Smooth muscle cell (in vitro differentiated cells): ENCODE data around the gene MSMB. TPM values are rescaled to one million over a fixed set of nuclear protein-coding genes. Genes with fewer than 3 reads are reported as not detected.
A peak's percentile ranks its signal among the peaks of the same experiment; 100 is the strongest.
"Not testable (repeated sequence)": the region's sequence is repeated elsewhere in the genome, so short reads cannot be mapped to it uniquely, and the experiment has no call there.

ENCODE experiments used
- DNase-seq: peaks from one replicate; lab custom pipeline; 2025; ENCODE audit not compliant: unreplicated experiment; lab: John Stamatoyannopoulos, UW
- H2AFZ ChIP-seq: fragments of 200-600 bp; sonication (generic); 2 replicates; pipeline ENCODE4 v1.6.0; 2016; ENCODE audit warnings: antibody characterized with exemption, low read depth, mild to moderate bottlenecking
- H3F3A ChIP-seq: fragments of 200-600 bp; sonication (generic); 2 replicates; pipeline ENCODE4 v1.6.0; 2017; ENCODE audit warnings: antibody characterized with exemption, low read depth
- H3K27ac ChIP-seq: fragments of 200-600 bp; sonication (generic); 2 replicates; pipeline ENCODE4 v1.5.1; 2016; ENCODE audit warnings: low read depth, mild to moderate bottlenecking
- H3K27me3 ChIP-seq: fragments of 200-600 bp; sonication (generic); 2 replicates; pipeline ENCODE4 v1.6.1; 2016; ENCODE audit warnings: low read depth, mild to moderate bottlenecking
- H3K36me3 ChIP-seq: fragments of 200-600 bp; sonication (generic); 2 replicates; pipeline ENCODE4 v1.5.1; 2016; ENCODE audit warnings: low read depth
- H3K4me1 ChIP-seq: fragments of 200-600 bp; sonication (generic); 2 replicates; pipeline ENCODE4 v1.5.1; 2016; ENCODE audit warnings: low read depth
- H3K4me2 ChIP-seq: fragments of 200-600 bp; sonication (generic); 2 replicates; pipeline ENCODE4 v1.6.0; 2016; ENCODE audit warnings: mild to moderate bottlenecking
- H3K4me3 ChIP-seq: fragments of 200-600 bp; sonication (generic); 2 replicates; pipeline ENCODE4 v1.5.1; 2016; ENCODE audit warnings: mild to moderate bottlenecking
- H3K79me2 ChIP-seq: fragments of 200-600 bp; sonication (generic); 2 replicates; pipeline ENCODE4 v1.6.0; 2016; ENCODE audit warnings: low read depth, mild to moderate bottlenecking
- H3K9ac ChIP-seq: fragments of 200-600 bp; sonication (generic); 2 replicates; pipeline ENCODE4 v1.6.0; 2016; ENCODE audit warnings: low read depth
- H3K9me3 ChIP-seq: fragments of 200-600 bp; sonication (generic); replicated peaks from 2 replicates; pipeline ENCODE4 v1.5.1; 2016; ENCODE audit warnings: low read depth
- H4K20me1 ChIP-seq: fragments of 200-600 bp; sonication (generic); 2 replicates; pipeline ENCODE4 v1.6.0; 2016; ENCODE audit warnings: low read depth
- CTCF ChIP-seq: fragments of 200-600 bp; sonication (generic); IDR thresholded peaks from 2 replicates; pipeline ENCODE4 v1.5.1; 2017; ENCODE audit warnings: borderline replicate concordance, mild to moderate bottlenecking, antibody characterized with exemption; ENCODE audit not compliant: insufficient read depth, poor library complexity, severe bottlenecking
- WGBS: methylation state at CpG from one replicate; pipeline ENCODE4 v1.1.7; 2016; ENCODE audit warnings: low lambda C conversion rate; 5-methylcytosine and 5-hydroxymethylcytosine counted together
- polyA plus RNA-seq: library from polyadenylated mRNA; unstranded; fragments of >200 nt; fragmentation: Nextera tagmentation; extraction: Ambion mirVana; gene quantifications from 2 replicates; pipeline ENCODE4 v1.2.1, GENCODE V29; 2016
- total RNA-seq: library from RNA; depleted of rRNA; stranded (reverse); fragments of >200 nt; gene quantifications from 2 replicates; pipeline ENCODE4 v1.2.3, GENCODE V29; 2014

Gene MSMB
- total and polyA plus RNA-seq, 2 experiments from 2014 or later = 0.50 TPM; not detected in 1

DNA sequence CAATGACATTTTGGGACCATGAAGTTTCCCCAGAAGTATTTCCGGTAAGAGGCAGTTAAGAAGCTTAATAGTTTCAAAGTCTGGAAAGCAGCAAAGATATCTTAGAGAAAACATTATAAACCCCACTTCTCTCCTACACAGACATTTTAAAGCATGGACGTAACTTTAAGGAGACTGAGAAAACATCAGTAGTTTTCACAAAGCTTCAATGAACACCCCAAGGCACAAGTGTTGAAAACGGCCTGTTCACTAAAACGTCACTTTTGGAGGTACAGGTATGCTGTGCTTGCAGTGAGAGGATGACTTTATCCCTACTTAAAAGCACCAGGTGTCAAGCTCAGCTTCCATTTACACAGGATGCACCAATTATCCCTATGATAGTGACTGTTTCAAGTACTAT, 40.7 kb downstream of the MSMB start:
- no peak overlapping the region for H3K4me3 ChIP-seq
- no peak overlapping the region for H3K9ac ChIP-seq
- H2AFZ ChIP-seq = no peak overlapping the region
- no peaks in the 10 kb centered on the region for H3K27me3 ChIP-seq
- no peaks in the 10 kb centered on the region for H3K9me3 ChIP-seq
- H3K4me2 ChIP-seq = no peak overlapping the region
- TF ChIP-seq CTCF = no peak
- peaks cover 18% of the 10 kb centered on the region for H3K36me3 ChIP-seq
- no peaks in the 10 kb centered on the region for H3K4me1 ChIP-seq
- H3K79me2 ChIP-seq = peaks cover 8% of the 10 kb centered on the region
- H4K20me1 ChIP-seq = peaks cover 45% of the 10 kb centered on the region
- DNase-seq = no peak
- H3F3A ChIP-seq = peaks cover 37% of the 10 kb centered on the region
- WGBS = 77% methylated on average over 4 of the region's 4 CpGs
- peak overlapping the region; percentile 67 for H3K27ac ChIP-seq

DNA sequence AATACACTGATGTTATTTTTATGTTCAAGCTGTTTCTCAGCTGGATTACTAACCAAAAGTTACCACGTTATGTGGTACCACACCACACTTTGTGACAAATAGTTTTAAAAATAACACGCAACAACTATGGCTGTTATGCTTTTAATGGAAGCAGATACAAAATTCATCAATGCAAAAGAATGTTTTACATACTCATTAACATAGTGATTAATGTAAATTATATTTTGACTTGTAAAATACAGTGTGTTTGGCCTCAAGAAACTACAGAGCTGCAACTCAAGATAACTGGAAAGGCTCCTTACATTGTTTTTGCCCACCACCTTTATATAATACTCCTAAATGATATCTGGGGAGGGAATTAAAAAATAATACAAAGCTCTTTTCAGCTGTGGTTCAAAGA, 41.1 kb downstream of the MSMB start:
- Histone ChIP-seq H3K9ac (no peak overlapping the region), H3K27ac (peak overlapping the region; percentile 67), H3K4me2 (no peak overlapping the region), H3K4me1 (no peaks in the 10 kb centered on the region), H2AFZ (no peak overlapping the region), H3K4me3 (no peak overlapping the region), H3K27me3 (no peaks in the 10 kb centered on the region), H3K36me3 (peaks cover 15% of the 10 kb centered on the region), H3K79me2 (peaks cover 8% of the 10 kb centered on the region), H3F3A (peaks cover 37% of the 10 kb centered on the region), H3K9me3 (no peaks in the 10 kb centered on the region), H4K20me1 (peaks cover 41% of the 10 kb centered on the region)
- DNase-seq = no peak
- WGBS = 95% methylated on average over 2 of the region's 2 CpGs
- no peak for TF ChIP-seq CTCF

- 91% methylated on average over 9 of the region's 9 CpGs for WGBS
- no peak for TF ChIP-seq CTCF
- peaks cover 10% of the 10 kb centered on the region for H3K36me3 ChIP-seq
- H3K27ac ChIP-seq = no peak overlapping the region
- H3K79me2 ChIP-seq = no peaks in the 10 kb centered on the region
- no peak overlapping the region for H3K4me2 ChIP-seq
- DNase-seq = no peak
- H3K9me3 ChIP-seq = no peaks in the 10 kb centered on the region
- no peaks in the 10 kb centered on the region for H3K4me1 ChIP-seq
- H2AFZ ChIP-seq = no peak overlapping the region
- no peaks in the 10 kb centered on the region for H3K27me3 ChIP-seq
- no peak overlapping the region for H3K4me3 ChIP-seq
- peaks cover 31% of the 10 kb centered on the region for H4K20me1 ChIP-seq
- H3F3A ChIP-seq = peaks cover 22% of the 10 kb centered on the region
- H3K9ac ChIP-seq = no peak overlapping the region
Observed at GRCh38 chr10:46002916-46003693, 43.0 kb downstream of the MSMB start.

- H3K4me2 ChIP-seq, H2AFZ ChIP-seq, H3K79me2 ChIP-seq, H3K4me1 ChIP-seq, H3K27me3 ChIP-seq, H3K4me3 ChIP-seq, DNase-seq, H3K36me3 ChIP-seq, H3K9me3 ChIP-seq, H3K27ac ChIP-seq, H3K9ac ChIP-seq: not testable (repeated sequence)
- 96% methylated on average over 7 of the region's 7 CpGs for WGBS
- peaks cover 28% of the 10 kb centered on the region for H4K20me1 ChIP-seq
- peaks cover 13% of the 10 kb centered on the region for H3F3A ChIP-seq
Observed at GRCh38 chr10:46002189-46002687, 43.8 kb downstream of the MSMB start.
